Aorta (tissue), 5 donors: ENCODE data around the gene PLXNA4. TPM values are rescaled to one million over a fixed set of nuclear protein-coding genes. Genes with fewer than 3 reads are reported as not detected.

Experiments used
- ATAC-seq: fragments of 200-7000 bp; cut with Tn5 transposase; one replicate; pipeline ENCODE4 v1.9.1; 2022; ENCODE audit warnings: moderate library complexity; ENCODE audit not compliant: low FRiP score
- DNase-seq, 2 donors: peaks; one replicate each; pipeline ENCODE4 v3.0.0-alpha.2; 2020
- H3K27ac ChIP-seq, 2 donors: one replicate each; pipeline ENCODE4 v1.5.1; 2013; ENCODE audit warnings: low read length in 2 of 2, mild to moderate bottlenecking in 2 of 2, moderate library complexity in 2 of 2, control low read depth in 1 of 2, inconsistent platforms in 1 of 2, low read depth in 1 of 2
- H3K27me3 ChIP-seq, 2 donors: one replicate each; pipeline ENCODE4 v1.6.1; 2013; ENCODE audit warnings: control low read depth in 1 of 2, low read length in 1 of 2, mild to moderate bottlenecking in 1 of 2, moderate library complexity in 1 of 2; ENCODE audit not compliant: insufficient read depth in 2 of 2, control insufficient read depth in 1 of 2
- H3K36me3 ChIP-seq, 2 donors: one replicate each; pipeline ENCODE4 v1.6.1; 2013; ENCODE audit warnings: control low read depth in 1 of 2, low read length in 1 of 2, mild to moderate bottlenecking in 1 of 2; ENCODE audit not compliant: insufficient read depth in 2 of 2, control insufficient read depth in 1 of 2
- H3K4me1 ChIP-seq, 2 donors: one replicate each; pipeline ENCODE4 v1.6.1; 2013; ENCODE audit warnings: low read length in 2 of 2, control low read depth in 1 of 2, mild to moderate bottlenecking in 1 of 2, moderate library complexity in 1 of 2; ENCODE audit not compliant: insufficient read depth in 2 of 2, control insufficient read depth in 1 of 2
- H3K4me3 ChIP-seq, 2 donors: one replicate each; pipeline ENCODE4 v1.5.1; 2013; ENCODE audit warnings: low read length in 2 of 2, control low read depth in 1 of 2, mild to moderate bottlenecking in 1 of 2
- H3K9me3 ChIP-seq: one replicate; pipeline ENCODE4 v1.6.1; 2013; ENCODE audit warnings: mild to moderate bottlenecking, low read length; ENCODE audit not compliant: control insufficient read depth
- WGBS, 2 donors: extraction: QIAGEN DNeasy Blood & Tissue Kit; methylation state at CpG; one replicate each; pipeline ENCODE4 v1.1.7; 2013; 5-methylcytosine and 5-hydroxymethylcytosine counted together
- intact Hi-C, 2 donors: fragments of 100-400 bp; cut with DNase I; formaldehyde crosslinking; loops; one replicate each; pipeline versions ENCODE4 v1.14.2 to v1.15.0; 2022
- polyA plus RNA-seq, 2 donors: library from polyadenylated mRNA; stranded (reverse); fragments of 200-250 nt; gene quantifications; one replicate each; pipeline ENCODE4 v1.2.3, GENCODE V29; 2013
- total RNA-seq, 2 donors: library from RNA; stranded (reverse); fragmentation: NEBNext Ultra II Directional; extraction: Animal tissue kit (Norgen Biotek cat#: 25700); gene quantifications; one replicate each; pipeline ENCODE4 v1.2.1, GENCODE V29; 2021
- donor health status: healthy with polysubstance abuse.
- donor health status: Bipolar disorder and iron deficiency.
- donor health status: DM: no; HTN: no; CAD: no.
- donor health status: DM: no; HTN: no; CAD: no.
- donor health status: DM: yes; HTN: yes; CAD: no.

Gene PLXNA4
- total and polyA plus RNA-seq, 4 donors: 0.59 to 30.1 (median 12.0) TPM

DNA sequence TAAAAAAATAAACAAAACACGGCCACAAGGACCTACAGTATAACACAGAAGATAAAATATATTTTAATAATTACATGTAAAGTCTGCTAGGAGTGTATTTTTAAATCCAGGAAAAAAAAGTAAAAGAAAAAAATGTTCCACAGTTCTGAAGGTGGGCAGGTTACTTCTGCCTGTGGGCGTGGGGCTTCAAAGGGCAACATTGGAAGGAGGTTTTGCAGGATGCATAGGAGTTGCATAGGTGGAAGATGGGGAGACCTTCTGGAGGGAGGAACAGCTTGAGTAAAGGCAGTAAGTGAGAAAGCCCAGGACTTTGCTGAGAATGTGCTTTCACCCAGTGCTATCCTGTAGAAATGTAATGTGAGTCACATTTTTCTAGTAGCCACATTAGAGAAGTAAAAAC is 37.5 kb upstream of the PLXNA4 start:
- 97 to 99% methylated on average over 2 of the region's 2 CpGs for WGBS, 2 donors

DNA sequence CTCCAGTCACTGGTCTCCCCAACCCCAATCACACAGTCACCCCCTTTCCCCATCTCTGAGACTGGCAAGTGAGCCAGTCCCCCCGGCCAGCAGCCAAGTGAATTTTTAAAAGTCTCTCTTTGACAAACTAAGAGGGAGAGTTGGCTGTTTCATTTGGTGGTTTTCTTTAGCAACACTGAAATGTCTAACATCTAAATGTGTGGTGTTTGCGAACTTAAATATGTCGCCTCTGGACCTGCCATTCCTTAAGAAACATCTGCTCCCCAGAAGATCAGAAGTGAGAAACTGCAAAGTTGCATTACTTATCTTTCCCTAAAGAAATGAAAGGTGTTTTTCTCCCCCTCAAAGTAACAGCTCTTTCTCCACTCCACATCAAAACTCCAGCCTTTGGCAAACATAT is 34.7 kb upstream of the PLXNA4 start:
- H3K4me1 ChIP-seq: no peaks in the 10 kb centered on the region
- H3K36me3 ChIP-seq: no peaks in the 10 kb centered on the region
- intact Hi-C loops: no loop called here
- H3K9me3 ChIP-seq: peaks cover 4% of the 10 kb centered on the region
- no peak overlapping the region for H3K4me3 ChIP-seq
- H3K27ac ChIP-seq: no peak overlapping the region
- H3K27me3 ChIP-seq: no peaks in the 10 kb centered on the region
- 91 to 92% methylated on average over 3 of the region's 3 CpGs for WGBS, 2 donors
- no peak for ATAC-seq
- DNase-seq: no peak

More for the DNA sequence above, 37.5 kb upstream of the PLXNA4 start:
- ATAC-seq: no peak
- H3K36me3 ChIP-seq: no peaks in the 10 kb centered on the region
- H3K4me3 ChIP-seq: no peak overlapping the region
- H3K4me1 ChIP-seq: no peaks in the 10 kb centered on the region
- peaks cover 4% of the 10 kb centered on the region for H3K9me3 ChIP-seq
- no peak for DNase-seq
- no peak overlapping the region for H3K27ac ChIP-seq
- H3K27me3 ChIP-seq: no peaks in the 10 kb centered on the region
- intact Hi-C loops: no loop called here

DNA sequence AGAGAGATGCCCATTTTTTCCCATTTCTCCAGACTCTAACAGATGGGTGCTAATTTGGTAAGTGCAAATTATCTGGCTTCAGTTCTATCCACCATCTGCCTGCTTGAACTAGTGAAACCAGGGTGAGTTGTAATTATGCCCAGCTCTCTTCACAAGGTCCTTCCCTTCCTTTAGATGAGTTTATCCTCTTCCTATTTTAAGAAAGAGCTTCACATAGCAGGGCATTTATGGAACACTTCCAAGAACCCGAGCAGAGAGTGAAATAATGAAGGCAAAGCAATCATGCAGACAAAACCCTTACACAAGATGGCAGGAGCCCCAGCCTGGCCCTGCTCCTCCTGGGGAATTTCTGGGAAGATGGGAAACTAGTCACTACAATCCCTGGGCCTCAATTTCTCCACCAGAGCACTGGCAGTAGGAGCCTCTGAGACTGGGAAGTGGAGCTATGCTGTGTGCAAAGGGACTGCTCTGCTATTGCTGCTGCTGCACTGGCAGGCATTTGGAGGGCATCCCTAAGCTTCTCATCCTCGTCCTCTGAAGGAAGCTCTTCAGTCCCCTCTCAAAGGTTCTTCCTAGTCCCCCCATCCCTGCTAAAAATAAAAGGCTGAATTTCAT is 33.7 kb upstream of the PLXNA4 start:
- Histone ChIP-seq H3K27me3 (no peaks in the 10 kb centered on the region), H3K9me3 (peaks cover 4% of the 10 kb centered on the region), H3K4me1 (no peaks in the 10 kb centered on the region), H3K27ac (no peak overlapping the region), H3K36me3 (no peaks in the 10 kb centered on the region), H3K4me3 (no peak overlapping the region)
- no peak for ATAC-seq
- no peak for DNase-seq
- intact Hi-C loops: no loop called here
- whole genome bisulfite sequencing, 2 donors: 49 to 60% methylated on average over 2 of the region's 2 CpGs

DNA sequence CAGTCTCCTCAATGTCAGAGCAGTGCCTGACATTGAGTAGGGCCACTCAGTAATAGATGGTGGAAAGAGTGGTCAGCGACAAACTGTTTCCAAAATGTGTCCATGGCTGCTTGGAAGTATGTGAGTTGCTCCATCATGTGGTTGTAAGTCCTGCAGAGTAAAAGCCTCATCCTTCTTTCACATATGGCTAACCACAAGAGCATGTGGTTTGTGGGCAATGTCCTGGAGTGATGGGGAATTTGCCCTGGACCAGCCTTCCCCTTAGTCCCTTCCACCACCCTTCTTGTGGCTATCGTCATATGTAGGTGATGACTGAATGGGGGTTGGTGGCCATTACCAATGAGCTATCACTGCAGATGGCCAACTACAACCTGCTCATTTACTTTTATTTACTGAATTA is 33.0 kb upstream of the PLXNA4 start:
- H3K27ac ChIP-seq: no peak overlapping the region
- H3K9me3 ChIP-seq: peaks cover 5% of the 10 kb centered on the region
- H3K36me3 ChIP-seq: no peaks in the 10 kb centered on the region
- no peak overlapping the region for H3K4me3 ChIP-seq
- no peaks in the 10 kb centered on the region for H3K4me1 ChIP-seq
- no peaks in the 10 kb centered on the region for H3K27me3 ChIP-seq
- intact Hi-C loops: no loop called here
- ATAC-seq: no peak
- DNase-seq: no peak
- WGBS, 2 donors: 94 to 98% methylated on average over 2 of the region's 2 CpGs

DNA sequence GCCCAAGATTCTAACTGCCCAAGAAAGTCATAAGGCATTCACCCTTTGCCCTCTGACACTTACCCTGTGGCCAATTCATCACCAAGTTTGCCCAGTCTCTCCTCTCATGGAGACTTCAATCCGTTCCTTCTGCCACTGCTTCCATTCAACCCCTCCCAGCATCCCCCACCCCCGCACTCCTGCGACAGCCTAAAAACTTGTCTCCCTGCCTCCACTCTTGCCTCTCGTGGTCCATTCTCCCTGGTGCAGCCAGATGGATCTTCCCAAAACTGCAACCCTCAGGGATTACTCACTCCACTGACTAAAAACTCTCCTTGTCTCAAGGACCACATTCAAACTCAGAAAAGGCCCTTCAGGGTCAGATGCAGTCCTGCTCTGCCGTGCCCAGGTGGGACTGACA is 32.3 kb upstream of the PLXNA4 start:
- Histone ChIP-seq H3K9me3 (peaks cover 5% of the 10 kb centered on the region), H3K27me3 (no peaks in the 10 kb centered on the region), H3K36me3 (no peaks in the 10 kb centered on the region), H3K4me1 (no peaks in the 10 kb centered on the region), H3K4me3 (no peak overlapping the region), H3K27ac (no peak overlapping the region)
- ATAC-seq: no peak
- WGBS, 2 donors: 79 to 81% methylated on average over 5 of the region's 5 CpGs
- DNase-seq: no peak
- intact Hi-C loops: no loop called here

DNA sequence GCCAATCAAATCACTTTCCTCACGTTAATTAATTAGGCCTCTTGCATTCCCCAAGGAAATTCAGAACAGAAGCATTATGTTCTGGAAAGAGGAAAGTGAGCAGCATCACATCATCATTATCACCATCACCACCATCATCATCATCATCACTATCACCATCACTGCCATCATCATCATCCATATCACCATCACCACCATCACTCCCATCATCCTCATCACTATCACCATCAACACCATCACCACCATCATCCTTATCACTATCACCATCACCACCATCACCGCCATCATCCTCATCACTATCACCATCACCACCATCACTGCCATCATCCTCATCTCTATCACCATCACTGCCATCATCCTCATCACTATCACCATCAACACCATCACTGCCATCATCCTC is 31.4 kb upstream of the PLXNA4 start:
- 83 to 85% methylated on average over 2 of the region's 2 CpGs for WGBS, 2 donors
- H3K9me3 ChIP-seq: peaks cover 5% of the 10 kb centered on the region
- H3K27me3 ChIP-seq: no peaks in the 10 kb centered on the region
- no peaks in the 10 kb centered on the region for H3K36me3 ChIP-seq
- DNase-seq (no peak), ATAC-seq (no peak)
- H3K4me3 ChIP-seq: no peak overlapping the region
- no peak overlapping the region for H3K27ac ChIP-seq
- intact Hi-C loops: no loop called here
- H3K4me1 ChIP-seq: no peaks in the 10 kb centered on the region

DNA sequence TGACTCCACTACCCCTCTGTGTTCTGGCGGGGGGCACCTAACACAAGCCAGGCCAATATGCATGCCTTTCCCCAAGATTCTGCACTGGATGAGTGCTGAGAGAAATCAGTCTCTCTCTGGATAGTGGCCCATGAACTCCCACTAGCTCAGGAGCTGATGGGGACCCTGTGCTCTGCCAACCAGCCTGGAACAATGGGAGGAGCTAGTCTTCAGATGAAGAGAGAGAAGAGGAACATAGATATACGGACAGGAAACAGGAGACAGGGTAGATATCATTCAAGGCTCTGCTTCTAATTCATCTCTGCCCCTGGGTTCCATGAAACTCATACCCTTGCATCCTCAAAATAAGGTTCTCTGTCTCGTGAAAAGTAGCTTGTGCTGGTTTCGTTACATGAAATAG is 27.9 kb upstream of the PLXNA4 start:
- WGBS, 2 donors: 74 to 82% methylated on average over 4 of the region's 4 CpGs
- peaks cover 5% of the 10 kb centered on the region for H3K9me3 ChIP-seq
- H3K36me3 ChIP-seq: no peaks in the 10 kb centered on the region
- no peak overlapping the region for H3K4me3 ChIP-seq
- no peaks in the 10 kb centered on the region for H3K27me3 ChIP-seq
- intact Hi-C loops: no loop called here
- DNase-seq (no peak), ATAC-seq (no peak)
- H3K27ac ChIP-seq: no peak overlapping the region
- H3K4me1 ChIP-seq: no peaks in the 10 kb centered on the region

DNA sequence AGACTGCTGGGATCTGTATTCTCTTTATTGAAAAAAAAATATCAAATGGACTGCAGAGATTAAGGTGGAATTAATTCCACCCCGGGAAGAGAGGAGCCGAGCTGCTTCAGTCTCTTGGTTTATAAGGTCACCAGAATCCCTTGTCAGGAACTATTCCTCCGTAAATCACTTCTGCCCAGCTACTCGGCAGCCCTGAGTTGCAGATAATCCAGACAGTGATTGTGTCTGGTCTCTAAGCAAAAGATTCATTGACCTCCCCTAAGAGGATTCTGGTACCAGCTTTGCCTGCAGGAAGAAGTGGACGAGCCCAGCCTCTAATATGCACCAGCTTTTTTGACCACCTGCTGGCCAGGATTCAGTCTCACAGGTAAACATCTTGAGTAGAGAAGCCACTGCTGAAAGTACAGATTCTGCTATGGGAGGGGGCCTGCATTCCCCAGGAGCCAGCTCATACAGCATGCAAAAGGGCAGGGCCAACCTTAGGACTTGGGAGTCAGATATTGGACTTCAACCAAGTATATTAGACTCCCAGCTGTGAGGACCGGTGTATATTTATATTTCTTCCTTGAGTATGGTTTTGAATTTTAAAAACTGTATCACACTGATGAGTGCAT is 27.1 kb upstream of the PLXNA4 start:
- no peak for ATAC-seq
- no peaks in the 10 kb centered on the region for H3K27me3 ChIP-seq
- intact Hi-C loops: no loop called here
- H3K4me3 ChIP-seq: no peak overlapping the region
- WGBS, 2 donors: 39 to 54% methylated on average over 6 of the region's 6 CpGs
- DNase-seq: no peak
- H3K9me3 ChIP-seq: peaks cover 5% of the 10 kb centered on the region
- no peaks in the 10 kb centered on the region for H3K36me3 ChIP-seq
- no peaks in the 10 kb centered on the region for H3K4me1 ChIP-seq
- no peak overlapping the region for H3K27ac ChIP-seq

DNA sequence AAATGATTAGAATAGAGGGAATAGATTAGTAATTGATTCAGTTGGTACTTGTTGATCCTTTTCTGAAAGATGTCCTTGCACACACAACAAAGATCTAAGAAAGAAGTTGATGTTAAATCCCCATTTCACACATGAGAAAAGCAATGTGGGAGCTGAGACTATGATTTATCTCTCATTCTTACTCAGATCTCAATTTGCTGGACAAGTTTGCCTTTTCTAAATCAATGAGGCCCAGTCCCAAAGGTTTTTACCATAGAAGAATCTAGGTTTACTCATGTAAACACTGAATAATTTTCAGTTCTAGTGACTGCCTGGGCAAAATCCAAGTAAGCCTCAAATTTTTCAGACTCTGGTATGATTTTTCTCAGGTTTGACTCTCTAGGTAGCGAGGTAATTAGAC is 25.5 kb upstream of the PLXNA4 start:
- WGBS, 2 donors: 65 to 78% methylated on average over 1 of the region's 1 CpG
- H3K4me1 ChIP-seq: no peaks in the 10 kb centered on the region
- no peaks in the 10 kb centered on the region for H3K27me3 ChIP-seq
- no peaks in the 10 kb centered on the region for H3K36me3 ChIP-seq
- ATAC-seq: no peak
- H3K9me3 ChIP-seq: peaks cover 1% of the 10 kb centered on the region
- no peak overlapping the region for H3K4me3 ChIP-seq
- intact Hi-C loops: no loop called here
- no peak for DNase-seq
- H3K27ac ChIP-seq: no peak overlapping the region
